Left cardiac atrium (tissue), 4 donors: ENCODE results near the gene NLRC5. TPM values are rescaled to one million over a fixed set of nuclear protein-coding genes. Genes with fewer than 3 reads are reported as not detected.

Experiments used
- ATAC-seq, 2 donors: fragments of 200-7000 bp; cut with Tn5 transposase; one replicate each; pipeline ENCODE4 v1.9.1; 2020; ENCODE audit warnings: mild to moderate bottlenecking in 2 of 2, moderate library complexity in 2 of 2
- DNase-seq: peaks from one replicate; pipeline ENCODE4 v3.0.0-alpha.2; 2020
- intact Hi-C, 2 donors: fragments of 100-400 bp; cut with DNase I; formaldehyde crosslinking; loops; one replicate each; pipeline versions ENCODE4 v1.14.1 to v1.15.1; 2022 to 2023
- long read RNA-seq: library from polyadenylated mRNA; unstranded; transcript quantifications from one replicate; pipeline ENCODE4 v2.0.0, GENCODE V29; 2021
- total RNA-seq, 2 donors: library from RNA; stranded (reverse); fragmentation: NEBNext Ultra II Directional; extraction: Animal tissue kit (Norgen Biotek cat#: 25700); gene quantifications; one replicate each; pipeline ENCODE4 v1.2.1, GENCODE V29; 2021
- donor health status: DM: no; HTN: yes; CAD: no.
- donor health status: DM: no; HTN: yes; CAD: no; lungs with severe emphysema.
- donor health status: DM: yes; HTN: yes; CAD: no.
- donor health status: Dilated cardiomyopathy.

The NLRC5 gene, protein sequence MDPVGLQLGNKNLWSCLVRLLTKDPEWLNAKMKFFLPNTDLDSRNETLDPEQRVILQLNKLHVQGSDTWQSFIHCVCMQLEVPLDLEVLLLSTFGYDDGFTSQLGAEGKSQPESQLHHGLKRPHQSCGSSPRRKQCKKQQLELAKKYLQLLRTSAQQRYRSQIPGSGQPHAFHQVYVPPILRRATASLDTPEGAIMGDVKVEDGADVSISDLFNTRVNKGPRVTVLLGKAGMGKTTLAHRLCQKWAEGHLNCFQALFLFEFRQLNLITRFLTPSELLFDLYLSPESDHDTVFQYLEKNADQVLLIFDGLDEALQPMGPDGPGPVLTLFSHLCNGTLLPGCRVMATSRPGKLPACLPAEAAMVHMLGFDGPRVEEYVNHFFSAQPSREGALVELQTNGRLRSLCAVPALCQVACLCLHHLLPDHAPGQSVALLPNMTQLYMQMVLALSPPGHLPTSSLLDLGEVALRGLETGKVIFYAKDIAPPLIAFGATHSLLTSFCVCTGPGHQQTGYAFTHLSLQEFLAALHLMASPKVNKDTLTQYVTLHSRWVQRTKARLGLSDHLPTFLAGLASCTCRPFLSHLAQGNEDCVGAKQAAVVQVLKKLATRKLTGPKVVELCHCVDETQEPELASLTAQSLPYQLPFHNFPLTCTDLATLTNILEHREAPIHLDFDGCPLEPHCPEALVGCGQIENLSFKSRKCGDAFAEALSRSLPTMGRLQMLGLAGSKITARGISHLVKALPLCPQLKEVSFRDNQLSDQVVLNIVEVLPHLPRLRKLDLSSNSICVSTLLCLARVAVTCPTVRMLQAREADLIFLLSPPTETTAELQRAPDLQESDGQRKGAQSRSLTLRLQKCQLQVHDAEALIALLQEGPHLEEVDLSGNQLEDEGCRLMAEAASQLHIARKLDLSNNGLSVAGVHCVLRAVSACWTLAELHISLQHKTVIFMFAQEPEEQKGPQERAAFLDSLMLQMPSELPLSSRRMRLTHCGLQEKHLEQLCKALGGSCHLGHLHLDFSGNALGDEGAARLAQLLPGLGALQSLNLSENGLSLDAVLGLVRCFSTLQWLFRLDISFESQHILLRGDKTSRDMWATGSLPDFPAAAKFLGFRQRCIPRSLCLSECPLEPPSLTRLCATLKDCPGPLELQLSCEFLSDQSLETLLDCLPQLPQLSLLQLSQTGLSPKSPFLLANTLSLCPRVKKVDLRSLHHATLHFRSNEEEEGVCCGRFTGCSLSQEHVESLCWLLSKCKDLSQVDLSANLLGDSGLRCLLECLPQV (N-terminal part only)
- 10 to 100 TPM; 14.2 to 31.5 TPM for total RNA-seq
- long read RNA-seq, partial matches to known transcripts, result 7 of 10 reads
- long read RNA-seq, other reads (novel, unspliced or antisense), result 2 of 10 reads

DNA sequence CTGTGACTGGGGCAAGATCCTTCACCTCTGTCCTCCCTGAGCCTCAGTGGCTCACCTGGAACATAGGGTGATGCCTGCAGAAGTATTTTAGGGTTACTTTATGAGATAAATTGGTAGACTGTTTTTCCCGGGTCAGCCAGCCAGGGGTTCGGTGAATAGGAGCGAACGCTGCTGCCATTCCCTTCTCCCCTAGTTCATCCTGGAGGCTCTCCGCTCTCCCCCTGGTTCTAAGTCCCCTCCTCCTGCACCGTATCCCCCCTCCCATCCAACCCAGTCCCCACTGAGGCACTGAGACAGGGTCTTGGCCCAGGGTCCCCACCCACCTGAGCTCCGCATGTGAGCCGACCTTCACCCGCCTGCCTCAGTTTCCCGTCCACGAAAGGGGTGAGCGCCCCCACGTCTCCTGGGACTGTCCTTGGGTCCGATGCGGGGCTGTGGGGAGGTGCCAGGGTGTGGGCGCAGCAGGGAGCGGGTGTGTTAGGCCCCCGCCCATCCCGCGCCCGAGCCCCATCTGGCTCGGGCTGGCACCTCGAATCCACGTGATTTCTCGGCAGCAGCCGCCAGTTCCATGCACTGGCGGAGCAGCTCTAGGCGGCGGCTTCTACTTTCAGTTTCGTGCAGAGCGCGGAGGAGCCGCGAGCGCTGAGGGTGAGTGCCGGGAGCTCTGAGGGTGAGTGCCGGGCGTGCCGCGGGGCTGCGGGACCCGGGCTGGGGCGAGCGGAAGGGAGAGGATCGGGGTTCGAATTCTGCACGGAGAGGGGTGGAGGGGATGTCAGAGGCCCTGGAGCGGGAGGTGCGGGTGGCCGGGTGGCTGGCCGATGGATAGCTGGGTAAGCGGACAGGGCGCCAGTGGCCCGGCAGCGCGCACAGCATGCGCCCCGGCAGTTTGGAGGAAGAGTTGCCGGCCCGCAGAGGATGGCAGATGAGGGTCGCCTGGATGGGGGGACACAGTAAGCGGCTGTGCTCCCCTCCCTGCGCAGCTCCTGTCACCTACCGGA is at the start of gene NLRC5:
Gene NLRC5 (plus strand): TSS at position 610 of the 998 bp plus-strand sequence. CDS start 31,156 bp downstream, outside the sequence.
- peak; percentile 92 for DNase-seq
- peak; percentile 92 to 96 for ATAC-seq
- intact Hi-C loops, result no loop called here

DNA sequence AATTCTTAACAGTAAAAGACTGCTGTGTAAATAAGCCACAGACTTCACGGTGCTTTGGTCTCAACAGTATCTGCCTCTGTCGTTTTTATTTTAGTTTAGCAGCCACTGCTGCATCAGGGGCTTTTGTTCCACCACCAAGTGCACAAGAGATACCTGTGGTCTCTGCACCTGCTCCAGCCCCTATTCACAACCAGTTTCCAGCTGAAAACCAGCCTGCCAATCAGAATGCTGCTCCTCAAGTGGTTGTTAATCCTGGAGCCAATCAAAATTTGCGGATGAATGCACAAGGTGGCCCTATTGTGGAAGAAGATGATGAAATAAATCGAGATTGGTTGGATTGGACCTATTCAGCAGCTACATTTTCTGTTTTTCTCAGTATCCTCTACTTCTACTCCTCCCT is 49.6 kb upstream of the NLRC5 start:
- ATAC-seq (no peak), DNase-seq (no peak)
- intact Hi-C loops, result no loop called here

DNA sequence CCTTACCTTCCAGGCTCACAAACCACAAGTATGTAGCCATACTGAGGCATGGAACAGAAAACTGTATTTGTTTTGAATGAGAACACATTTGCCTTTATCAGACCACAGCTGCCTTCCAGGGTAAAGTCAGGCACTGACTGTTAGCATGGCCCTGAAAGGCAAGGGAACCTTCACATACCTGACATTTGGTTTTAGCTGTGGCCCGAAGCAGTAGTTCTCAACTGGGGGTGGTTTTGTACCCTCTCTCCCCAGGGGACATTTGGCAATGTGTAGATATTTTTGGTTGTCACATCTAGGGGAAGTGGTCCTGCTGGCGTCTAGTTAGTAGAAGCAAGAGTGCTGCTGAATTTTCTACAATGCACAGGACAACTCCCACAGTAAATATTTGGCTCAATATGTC is 48.3 kb upstream of the NLRC5 start:
- intact Hi-C loops, result no loop called here
- ATAC-seq (no peak), DNase-seq (no peak)

DNA sequence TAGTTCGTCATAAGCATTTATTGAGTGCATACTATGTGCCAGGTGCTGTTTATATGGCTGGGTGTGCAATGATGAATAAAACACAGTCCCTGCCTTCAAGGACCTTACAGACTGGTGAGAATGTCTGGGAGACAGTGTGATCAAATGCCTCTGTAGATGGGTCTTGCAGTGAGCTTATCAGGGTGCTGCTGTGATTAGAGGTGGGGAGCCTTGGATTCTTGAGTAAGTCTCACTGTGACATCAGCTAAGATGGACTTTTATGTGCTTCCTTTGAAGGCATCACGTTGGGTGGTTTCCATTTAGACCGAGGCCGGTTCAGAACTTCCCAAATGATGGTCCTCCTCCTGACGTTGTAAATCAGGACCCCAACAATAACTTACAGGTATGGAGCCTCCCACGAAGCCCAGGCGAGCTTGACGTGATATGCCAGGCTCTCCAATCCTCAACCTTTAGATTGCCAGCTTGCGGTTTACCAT is 47.5 kb upstream of the NLRC5 start:
- ATAC-seq, result no peak
- intact Hi-C loops, result no loop called here
- DNase-seq, result no peak

DNA sequence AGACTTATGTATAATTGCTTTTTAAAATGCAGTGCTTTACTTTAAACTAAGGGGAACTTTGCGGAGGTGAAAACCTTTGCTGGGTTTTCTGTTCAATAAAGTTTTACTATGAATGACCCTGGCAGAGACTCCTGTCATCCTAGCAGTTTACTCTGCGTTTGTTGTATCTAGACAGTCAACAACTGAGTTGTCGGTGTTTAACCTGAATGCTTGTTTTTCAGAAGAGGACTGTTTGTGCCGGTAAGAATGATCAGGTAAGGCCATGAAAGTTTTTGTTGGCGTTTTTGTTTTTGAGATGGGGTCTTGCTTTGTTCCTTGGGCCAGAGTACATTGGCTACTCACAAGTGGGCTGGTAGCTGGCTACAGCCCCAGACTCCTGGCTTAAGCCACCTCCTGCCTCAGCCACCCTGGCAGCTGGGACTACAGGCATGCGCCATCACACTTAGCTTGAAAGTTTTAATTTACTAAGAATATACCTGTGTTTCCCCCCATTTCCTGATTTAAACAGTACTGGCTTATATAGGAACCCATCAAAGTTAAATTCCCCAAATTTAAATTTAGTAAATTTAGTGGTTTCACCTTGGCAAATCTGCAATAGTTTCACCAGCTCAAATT is 45.5 kb upstream of the NLRC5 start:
- no peak for ATAC-seq
- intact Hi-C loops, result no loop called here
- no peak for DNase-seq

DNA sequence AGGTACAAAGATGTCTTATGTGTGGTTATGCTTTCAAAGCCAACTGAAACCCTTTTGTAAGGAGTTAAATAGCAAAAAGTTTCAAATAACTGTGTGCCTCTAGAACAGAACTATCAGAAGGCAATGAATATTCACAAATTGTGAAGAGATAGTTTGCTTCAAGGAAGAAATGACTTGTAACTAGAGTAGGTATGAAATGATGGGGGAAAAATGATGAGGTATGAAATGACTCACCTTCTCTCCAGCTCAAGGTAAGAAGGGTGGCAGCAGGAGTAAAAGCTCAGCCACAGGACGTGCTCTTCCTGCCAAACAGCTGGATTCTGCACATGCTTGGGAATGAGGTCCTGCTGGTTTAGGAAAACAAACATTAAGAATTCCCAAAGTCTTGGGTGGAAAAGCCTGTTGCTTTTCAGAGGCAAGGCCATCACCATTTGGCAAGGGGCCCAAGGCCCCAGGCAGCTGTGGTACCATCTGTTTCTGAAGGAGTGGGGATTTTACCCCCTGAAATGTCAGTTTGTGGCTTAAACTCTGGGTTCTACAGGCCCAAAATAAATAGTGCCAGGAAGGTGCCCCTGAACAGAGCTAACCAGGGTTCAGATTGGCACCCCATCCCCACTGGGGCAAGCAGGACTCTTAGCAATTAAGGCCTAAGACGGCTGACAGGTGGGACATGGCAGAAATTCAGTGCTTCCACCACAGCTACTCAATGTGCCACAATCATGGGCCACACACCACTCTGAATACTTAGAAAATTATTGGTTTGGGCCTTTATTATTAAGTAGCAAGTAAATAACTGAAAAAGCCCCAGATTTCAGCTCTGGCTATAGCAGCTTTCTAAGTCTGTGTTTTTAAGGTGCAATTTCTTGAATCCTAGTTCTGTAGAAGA is 44.2 kb upstream of the NLRC5 start:
- no peak for ATAC-seq
- no peak for DNase-seq
- intact Hi-C loops, result no loop called here

DNA sequence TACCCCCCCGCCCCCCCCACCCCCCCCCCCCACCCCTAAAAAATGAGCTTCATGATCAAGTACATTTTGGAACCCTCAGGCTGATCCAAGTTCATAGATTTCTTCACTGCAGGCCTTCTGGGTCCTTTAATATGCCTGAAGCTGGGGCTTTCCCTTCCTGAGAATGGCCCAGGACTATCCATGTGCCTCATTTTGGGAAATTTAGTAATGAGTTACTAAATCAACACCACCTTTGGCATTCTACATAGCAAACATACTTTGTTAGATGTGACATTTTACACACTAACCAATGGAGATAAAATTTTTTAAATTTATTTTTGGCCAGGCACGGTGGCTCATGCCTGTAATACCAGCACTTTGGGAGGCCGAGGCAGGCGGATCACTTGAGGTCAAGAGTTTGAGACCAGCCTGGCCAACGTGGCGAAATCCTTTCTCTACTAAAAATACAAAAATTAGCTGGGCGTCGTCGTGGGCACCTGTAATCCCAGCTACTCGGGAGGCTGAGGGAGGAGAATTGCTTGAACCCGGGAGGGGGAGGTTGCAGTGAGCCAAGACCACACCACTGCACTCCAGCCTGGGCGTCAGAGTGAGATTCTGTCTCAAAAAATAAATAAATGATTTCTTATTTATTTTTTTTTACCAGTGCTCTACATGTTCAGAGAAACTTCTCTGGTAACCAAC is 43.4 kb upstream of the NLRC5 start:
- no peak for ATAC-seq
- intact Hi-C loops, result no loop called here
- no peak for DNase-seq

DNA sequence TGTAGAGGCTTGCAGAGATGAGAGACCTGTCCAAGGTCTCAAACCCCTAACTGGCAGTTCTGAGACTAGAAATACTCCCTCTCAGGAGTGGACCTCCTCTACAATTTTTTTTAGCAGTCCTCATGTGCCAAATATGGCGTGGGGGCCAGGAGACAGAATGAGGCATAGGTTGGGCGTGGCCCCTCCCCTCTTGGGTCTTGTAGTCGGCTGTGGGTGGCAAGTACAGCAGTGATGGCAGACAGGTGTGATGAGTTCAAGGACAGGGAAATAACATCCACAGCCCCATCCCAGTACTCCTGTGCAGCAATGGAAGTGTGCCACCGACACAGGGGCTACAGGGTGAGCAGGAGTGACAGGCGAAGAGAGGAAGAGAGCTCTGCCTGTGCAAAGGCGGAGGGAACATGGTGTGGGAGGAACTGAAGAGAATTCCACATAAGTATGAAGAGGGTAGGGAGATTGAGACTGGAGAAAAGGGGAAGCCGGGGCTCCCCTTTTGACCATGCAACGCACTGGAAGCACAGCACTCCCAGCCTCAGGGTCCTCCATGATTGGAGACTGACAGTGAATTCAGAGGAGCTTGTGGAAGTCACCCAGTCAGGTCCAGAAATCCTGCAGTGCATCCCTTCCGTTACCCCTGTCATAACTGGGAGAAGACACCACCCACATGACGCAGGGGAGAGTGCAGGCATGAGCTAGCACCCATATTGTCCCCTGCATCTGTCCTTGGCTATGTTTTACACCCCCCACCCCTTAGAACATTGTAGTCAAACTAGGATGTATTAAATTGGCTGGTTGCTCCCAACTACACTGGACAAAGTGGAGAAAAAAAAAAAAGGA is 42.4 kb upstream of the NLRC5 start:
- ATAC-seq (peak in 1 of 2 donors; percentile 6), DNase-seq (no peak)
- intact Hi-C loops, result no loop called here

DNA sequence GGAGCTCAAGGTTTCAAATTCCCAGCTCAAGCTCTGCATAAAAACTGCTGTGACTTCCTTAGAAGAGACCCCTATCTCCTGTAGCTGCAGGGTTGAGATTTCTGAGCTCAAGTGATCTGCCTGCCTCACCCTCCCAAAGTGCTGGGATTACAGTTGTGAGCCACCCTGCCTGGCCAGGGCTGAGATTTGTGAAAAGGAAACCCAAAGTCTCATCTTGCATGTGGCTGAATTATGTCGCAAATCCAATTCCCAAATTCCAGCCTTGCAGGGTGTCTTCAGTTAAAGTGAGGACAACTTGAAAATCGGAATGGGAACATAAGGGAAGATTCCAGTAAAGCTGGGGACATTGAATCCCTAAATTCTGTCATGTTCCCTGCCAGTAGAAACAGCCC is 41.8 kb upstream of the NLRC5 start:
- no peak for DNase-seq
- intact Hi-C loops, result no loop called here
- no peak for ATAC-seq

DNA sequence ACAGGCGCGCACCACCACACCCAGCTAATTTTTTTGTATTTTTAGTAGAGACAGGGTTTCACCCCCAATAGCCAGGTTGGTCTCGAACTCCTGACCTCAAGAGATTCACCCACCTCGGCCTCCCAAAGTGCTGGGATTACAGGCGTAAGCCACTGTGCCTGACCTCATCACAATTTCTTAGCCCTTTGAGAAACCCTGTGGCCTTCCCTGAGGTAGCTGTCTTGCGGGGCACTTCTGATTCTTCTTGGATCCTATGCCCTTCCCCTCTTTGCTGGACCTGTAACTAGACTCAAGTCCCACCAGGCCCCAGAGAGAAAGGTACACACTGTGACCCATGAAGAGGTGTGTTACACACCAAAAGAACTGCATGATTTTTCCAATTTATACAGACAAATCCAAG is 41.1 kb upstream of the NLRC5 start:
- intact Hi-C loops, result no loop called here
- ATAC-seq (no peak), DNase-seq (no peak)

DNA sequence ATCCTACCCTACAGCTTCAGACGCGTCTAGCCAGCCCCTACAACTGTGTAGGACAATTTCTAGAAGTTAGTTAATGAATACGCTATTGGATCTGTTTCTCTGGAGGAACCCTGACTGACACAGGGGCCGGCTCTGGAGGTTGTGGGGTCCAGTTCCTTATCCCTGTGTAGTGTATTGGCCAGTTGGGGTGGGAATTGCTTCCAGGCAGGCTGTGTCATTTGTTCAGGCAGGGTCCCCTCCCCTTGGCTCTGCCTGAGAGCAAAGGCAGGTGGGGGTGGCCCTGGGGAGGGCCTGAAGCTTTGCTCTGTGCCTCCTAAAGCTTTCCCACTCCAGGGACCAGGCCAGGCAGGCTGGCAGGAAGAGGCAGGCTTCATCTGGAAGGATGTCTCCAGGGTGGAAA is 39.3 kb upstream of the NLRC5 start:
- DNase-seq (no peak), ATAC-seq (no peak)
- intact Hi-C loops, result loop anchor here (5.0 kb wide), 2 partner anchors 78 to 83 kb away; partner anchors contain the start of gene SLC12A3 (in 1 of the 2)

DNA sequence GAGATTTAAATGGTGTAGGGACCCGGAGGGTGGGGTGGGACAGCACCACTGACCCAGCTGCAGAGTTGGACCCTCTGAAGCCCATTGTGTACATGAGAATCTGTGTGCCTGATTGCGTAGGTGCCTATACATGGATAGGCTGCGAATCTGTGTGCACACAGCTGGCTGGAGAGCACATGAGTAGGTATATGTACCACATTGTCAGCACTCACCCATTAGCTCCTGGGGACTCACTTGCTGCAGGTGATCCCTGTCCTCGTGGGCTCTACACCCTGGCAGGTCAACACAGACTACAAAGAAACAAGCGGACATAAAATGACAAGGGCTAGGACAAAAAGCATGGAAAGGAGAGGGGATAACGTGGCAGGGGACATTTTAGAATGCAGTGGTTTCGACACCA is 38.9 kb upstream of the NLRC5 start:
- no peak for DNase-seq
- ATAC-seq, result no peak
- intact Hi-C loops, result loop anchor here (5.0 kb wide), 2 partner anchors 78 to 83 kb away; partner anchors contain the start of gene SLC12A3 (in 1 of the 2)

DNA sequence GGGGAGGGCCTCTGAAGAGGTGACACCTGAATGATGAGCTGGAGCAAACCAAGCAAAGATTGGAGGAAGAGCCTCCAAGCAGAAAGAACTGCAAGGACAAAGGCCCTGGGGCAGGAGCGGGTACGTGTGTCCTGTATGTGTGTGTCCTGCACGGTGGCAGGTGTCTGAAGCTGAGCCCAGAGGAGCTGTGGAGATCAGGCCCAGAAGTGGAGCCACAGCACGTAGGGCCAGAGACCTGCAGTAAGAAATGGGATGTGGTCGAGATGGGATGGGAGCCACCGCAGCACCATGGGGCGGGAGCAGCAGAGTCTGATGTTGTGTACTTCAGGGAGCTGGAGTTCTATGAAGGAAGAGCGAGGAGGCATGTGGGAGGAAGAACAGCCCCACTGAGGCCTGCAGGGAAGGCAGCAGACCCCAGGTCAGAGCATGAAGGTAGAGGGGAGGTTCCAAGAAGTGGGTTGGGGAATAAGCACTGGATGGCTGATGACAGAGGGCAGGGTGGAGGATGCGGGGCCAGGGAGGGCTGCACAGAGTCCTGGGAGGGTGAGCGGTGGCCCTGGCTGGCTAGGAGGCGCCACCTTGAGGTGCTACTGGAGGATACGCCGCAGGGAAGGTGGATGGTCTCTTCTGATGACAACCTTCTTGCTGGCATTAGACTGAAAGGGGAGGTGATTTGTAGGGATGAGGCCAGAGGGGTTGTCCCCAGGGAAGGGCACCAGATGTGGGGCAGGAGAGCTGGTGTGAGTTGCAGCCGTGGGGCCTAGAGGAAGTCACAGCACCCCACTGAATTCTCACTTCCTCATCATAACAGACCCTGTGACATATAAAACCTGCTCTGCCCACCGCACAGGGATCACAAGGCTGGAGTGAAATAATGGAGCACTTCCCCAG is 38.2 kb upstream of the NLRC5 start:
- DNase-seq (peak; percentile 45), ATAC-seq (peak; percentile 69)
- intact Hi-C loops, result loop anchor here (5.0 kb wide), 2 partner anchors 79 to 84 kb away; partner anchors contain the start of gene SLC12A3 (in 1 of the 2)

DNA sequence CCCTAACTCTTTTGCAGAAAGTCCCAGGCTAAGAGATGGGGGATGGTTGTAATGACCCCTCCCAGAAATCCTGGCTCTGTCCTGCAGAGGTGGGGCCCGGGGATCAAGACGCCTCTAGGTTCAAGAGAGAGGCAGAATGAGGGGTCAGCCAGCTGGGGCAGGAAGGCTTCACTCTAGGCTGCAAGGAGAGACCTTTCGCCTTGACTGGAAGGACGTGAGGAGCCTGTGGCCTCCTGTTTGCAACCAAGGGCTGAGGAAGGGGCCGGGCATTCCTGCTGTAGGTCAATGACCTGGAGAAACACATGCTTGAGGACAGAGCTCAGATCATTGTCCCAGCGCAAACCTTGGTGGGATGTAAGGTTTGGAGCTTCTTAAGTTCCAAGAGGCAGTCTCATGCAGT is 36.4 kb upstream of the NLRC5 start:
- ATAC-seq (no peak), DNase-seq (peak; percentile 8)
- intact Hi-C loops, result loop anchor here (5.0 kb wide), 2 partner anchors 81 to 86 kb away; partner anchors contain the start of gene SLC12A3 (in 1 of the 2)
